ENCODE results near the gene TMTC1.

The TMTC1 gene

DNA sequence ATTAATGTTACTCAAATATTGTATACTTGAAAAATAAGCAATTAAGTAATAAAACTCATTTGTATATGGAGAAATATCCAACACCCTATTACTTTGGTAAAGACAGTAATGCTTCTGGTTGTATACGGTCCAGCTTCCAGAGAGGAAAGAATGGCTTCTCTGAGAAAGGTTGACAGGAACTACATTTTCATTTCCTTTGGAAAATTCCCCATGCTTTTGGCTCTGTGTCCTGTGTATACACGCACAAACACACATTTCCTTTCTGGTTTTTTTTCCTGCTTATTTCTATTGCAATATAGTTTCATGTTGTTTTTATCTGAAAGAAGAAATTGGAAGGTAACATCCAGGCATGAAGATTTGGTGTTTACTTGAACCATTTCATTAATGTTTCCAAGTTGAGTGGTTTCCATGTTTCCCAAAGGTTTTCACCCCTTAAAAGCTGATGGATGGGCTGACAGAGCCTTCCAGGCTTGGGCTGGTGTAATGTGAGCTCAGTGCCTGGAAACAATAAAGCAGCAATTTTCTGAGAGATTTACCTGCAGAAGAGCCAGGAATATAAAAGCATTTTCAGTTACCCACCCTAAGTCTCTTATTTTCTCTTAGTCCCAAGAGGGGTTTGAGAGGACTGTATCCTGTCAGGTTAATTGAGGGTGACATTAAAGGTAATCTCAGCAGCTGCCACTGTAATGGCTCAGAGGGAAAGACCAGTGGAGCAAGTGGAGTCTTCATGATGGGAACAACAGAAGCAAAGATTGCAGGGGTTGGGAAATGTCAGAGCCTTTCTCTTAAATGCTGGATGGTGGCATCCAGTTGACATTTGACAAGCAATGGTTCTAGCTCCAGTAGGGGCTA is 33.4 kb upstream of the TMTC1 start:
- no peak for TF ChIP-seq TAF1 (IDR thresholded peaks at IDR 0.05; ENCODE audit: low read depth)
- TF ChIP-seq RAD21 (IDR thresholded peaks at IDR 0.05; ENCODE audit: low read depth), result no peak
- TF ChIP-seq CEBPB (IDR thresholded peaks at IDR 0.05), result no peak
- TF ChIP-seq ZBTB7A (IDR thresholded peaks at IDR 0.05; ENCODE audit: low read depth), result no peak
- no peak for TF ChIP-seq TCF12 (IDR thresholded peaks at IDR 0.05; ENCODE audit: low read depth)
- TF ChIP-seq, protein P1, sequence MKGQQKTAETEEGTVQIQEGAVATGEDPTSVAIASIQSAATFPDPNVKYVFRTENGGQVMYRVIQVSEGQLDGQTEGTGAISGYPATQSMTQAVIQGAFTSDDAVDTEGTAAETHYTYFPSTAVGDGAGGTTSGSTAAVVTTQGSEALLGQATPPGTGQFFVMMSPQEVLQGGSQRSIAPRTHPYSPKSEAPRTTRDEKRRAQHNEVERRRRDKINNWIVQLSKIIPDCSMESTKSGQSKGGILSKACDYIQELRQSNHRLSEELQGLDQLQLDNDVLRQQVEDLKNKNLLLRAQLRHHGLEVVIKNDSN (IDR thresholded peaks at IDR 0.05), result no peak
- TF ChIP-seq, protein P2, sequence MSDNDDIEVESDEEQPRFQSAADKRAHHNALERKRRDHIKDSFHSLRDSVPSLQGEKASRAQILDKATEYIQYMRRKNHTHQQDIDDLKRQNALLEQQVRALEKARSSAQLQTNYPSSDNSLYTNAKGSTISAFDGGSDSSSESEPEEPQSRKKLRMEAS (IDR thresholded peaks at IDR 0.05), result no peak
- no peak for TF ChIP-seq EGR1 (IDR thresholded peaks at IDR 0.05)
- TF ChIP-seq, protein P3, sequence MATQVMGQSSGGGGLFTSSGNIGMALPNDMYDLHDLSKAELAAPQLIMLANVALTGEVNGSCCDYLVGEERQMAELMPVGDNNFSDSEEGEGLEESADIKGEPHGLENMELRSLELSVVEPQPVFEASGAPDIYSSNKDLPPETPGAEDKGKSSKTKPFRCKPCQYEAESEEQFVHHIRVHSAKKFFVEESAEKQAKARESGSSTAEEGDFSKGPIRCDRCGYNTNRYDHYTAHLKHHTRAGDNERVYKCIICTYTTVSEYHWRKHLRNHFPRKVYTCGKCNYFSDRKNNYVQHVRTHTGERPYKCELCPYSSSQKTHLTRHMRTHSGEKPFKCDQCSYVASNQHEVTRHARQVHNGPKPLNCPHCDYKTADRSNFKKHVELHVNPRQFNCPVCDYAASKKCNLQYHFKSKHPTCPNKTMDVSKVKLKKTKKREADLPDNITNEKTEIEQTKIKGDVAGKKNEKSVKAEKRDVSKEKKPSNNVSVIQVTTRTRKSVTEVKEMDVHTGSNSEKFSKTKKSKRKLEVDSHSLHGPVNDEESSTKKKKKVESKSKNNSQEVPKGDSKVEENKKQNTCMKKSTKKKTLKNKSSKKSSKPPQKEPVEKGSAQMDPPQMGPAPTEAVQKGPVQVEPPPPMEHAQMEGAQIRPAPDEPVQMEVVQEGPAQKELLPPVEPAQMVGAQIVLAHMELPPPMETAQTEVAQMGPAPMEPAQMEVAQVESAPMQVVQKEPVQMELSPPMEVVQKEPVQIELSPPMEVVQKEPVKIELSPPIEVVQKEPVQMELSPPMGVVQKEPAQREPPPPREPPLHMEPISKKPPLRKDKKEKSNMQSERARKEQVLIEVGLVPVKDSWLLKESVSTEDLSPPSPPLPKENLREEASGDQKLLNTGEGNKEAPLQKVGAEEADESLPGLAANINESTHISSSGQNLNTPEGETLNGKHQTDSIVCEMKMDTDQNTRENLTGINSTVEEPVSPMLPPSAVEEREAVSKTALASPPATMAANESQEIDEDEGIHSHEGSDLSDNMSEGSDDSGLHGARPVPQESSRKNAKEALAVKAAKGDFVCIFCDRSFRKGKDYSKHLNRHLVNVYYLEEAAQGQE (IDR thresholded peaks at IDR 0.05; ENCODE audit: low read depth), result no peak
- no peak for TF ChIP-seq YY1 (IDR thresholded peaks at IDR 0.05; ENCODE audit: low read depth)
- TF ChIP-seq FOXM1 (IDR thresholded peaks at IDR 0.05; ENCODE audit: borderline replicate concordance, low read depth), result no peak
- TF ChIP-seq EP300 (IDR thresholded peaks at IDR 0.05; ENCODE audit: borderline replicate concordance), result no peak
- no peak for TF ChIP-seq TEAD4 (IDR thresholded peaks at IDR 0.05)
- TF ChIP-seq CREB1 (IDR thresholded peaks at IDR 0.05; ENCODE audit: low read depth), result no peak

DNA sequence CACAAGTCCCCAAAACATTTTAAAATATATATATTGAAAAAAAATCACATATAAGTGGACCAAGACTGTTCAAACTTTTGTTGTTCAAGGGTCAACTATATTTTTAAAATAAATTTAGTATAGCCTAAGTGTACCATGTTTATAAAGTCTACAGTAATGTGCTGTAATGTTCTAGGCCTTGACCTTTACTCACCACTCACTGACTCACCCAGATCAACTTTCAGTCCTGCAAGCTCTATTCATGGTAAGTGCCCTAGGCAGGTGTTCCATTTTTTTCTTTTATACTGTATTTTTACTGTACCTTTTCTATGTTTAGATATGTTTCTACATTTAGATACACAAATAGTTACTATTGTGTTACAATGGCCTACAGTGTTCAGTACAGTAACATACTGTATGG is 23.4 kb upstream of the TMTC1 start:
- TF ChIP-seq, protein P2 (IDR thresholded peaks at IDR 0.05), result no peak
- TF ChIP-seq TAF1 (IDR thresholded peaks at IDR 0.05; ENCODE audit: low read depth) (no peak), ZBTB7A (IDR thresholded peaks at IDR 0.05; ENCODE audit: low read depth) (no peak), CEBPB (IDR thresholded peaks at IDR 0.05) (no peak), TCF12 (IDR thresholded peaks at IDR 0.05; ENCODE audit: low read depth) (no peak), FOXM1 (IDR thresholded peaks at IDR 0.05; ENCODE audit: borderline replicate concordance, low read depth) (no peak), CREB1 (IDR thresholded peaks at IDR 0.05; ENCODE audit: low read depth) (no peak), TEAD4 (IDR thresholded peaks at IDR 0.05) (no peak), YY1 (IDR thresholded peaks at IDR 0.05; ENCODE audit: low read depth) (no peak), EP300 (IDR thresholded peaks at IDR 0.05; ENCODE audit: borderline replicate concordance) (no peak), EGR1 (IDR thresholded peaks at IDR 0.05) (no peak), NFIC (IDR thresholded peaks at IDR 0.05) (no peak), RAD21 (IDR thresholded peaks at IDR 0.05; ENCODE audit: low read depth) (no peak)
- TF ChIP-seq, protein P3 (IDR thresholded peaks at IDR 0.05; ENCODE audit: low read depth), result no peak
- TF ChIP-seq, protein P1 (IDR thresholded peaks at IDR 0.05), result no peak

DNA sequence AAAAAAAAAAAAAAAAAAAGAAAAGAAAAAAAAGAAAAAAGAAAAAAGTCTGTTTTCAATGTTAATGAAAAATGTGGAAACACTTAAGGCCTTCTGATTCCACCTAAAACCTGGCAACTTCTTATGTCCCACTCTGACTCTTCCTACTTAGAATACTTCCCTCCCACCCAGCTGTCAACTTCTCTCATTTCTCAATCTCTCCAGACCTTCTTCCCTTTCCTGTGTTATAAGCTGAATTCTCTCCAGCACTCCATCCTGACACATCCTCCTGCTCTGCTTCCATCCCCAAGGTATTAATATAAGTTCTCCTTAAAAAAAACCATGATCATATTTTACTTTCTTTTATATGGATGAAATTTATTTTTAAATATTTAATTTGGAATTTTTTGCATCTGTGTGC is 20.3 kb upstream of the TMTC1 start:
- TF ChIP-seq FOXM1 (IDR thresholded peaks at IDR 0.05; ENCODE audit: borderline replicate concordance, low read depth) (no peak), NFIC (IDR thresholded peaks at IDR 0.05) (no peak), CEBPB (IDR thresholded peaks at IDR 0.05) (no peak), EP300 (IDR thresholded peaks at IDR 0.05; ENCODE audit: borderline replicate concordance) (no peak), EGR1 (IDR thresholded peaks at IDR 0.05) (no peak), TCF12 (IDR thresholded peaks at IDR 0.05; ENCODE audit: low read depth) (no peak), RAD21 (IDR thresholded peaks at IDR 0.05; ENCODE audit: low read depth) (no peak), TAF1 (IDR thresholded peaks at IDR 0.05; ENCODE audit: low read depth) (no peak), ZBTB7A (IDR thresholded peaks at IDR 0.05; ENCODE audit: low read depth) (no peak), YY1 (IDR thresholded peaks at IDR 0.05; ENCODE audit: low read depth) (no peak), TEAD4 (IDR thresholded peaks at IDR 0.05) (no peak), CREB1 (IDR thresholded peaks at IDR 0.05; ENCODE audit: low read depth) (no peak)
- TF ChIP-seq, protein P2 (IDR thresholded peaks at IDR 0.05), result no peak
- TF ChIP-seq, protein P1 (IDR thresholded peaks at IDR 0.05), result no peak
- TF ChIP-seq, protein P3 (IDR thresholded peaks at IDR 0.05; ENCODE audit: low read depth), result no peak
